ENCODE data around the gene PUS3.
A peak's percentile ranks its signal among the peaks of the same experiment; 100 is the strongest.

PUS3 gene

GRCh38 chr11:125902927-125903710 lies at the start of gene PUS3:
Gene PUS3 (minus strand): TSS chr11:125903206. CDS start chr11:125896284, 6,922 bp downstream.
- TF ChIP-seq CTCF (IDR thresholded peaks at IDR 0.05; ENCODE audit: low read depth, low read length) (no peak), POLR2A (IDR thresholded peaks at IDR 0.05; ENCODE audit: extremely low read depth, insufficient read length) (peak; percentile 77), MAX (IDR thresholded peaks at IDR 0.05; ENCODE audit: low read depth, low read length) (peak; percentile 13; the same call in 1 of the 2 replicates)
- peak; percentile 87 for DNase-seq (ENCODE audit: low read depth)
- peak within 1 kb of the TSS; percentile 92 for H3K4me3 ChIP-seq (ENCODE audit: low read depth, low read length)

- no peak for DNase-seq (ENCODE audit: low read depth)
- no peak overlapping the region for H3K4me3 ChIP-seq (ENCODE audit: low read depth, low read length)
- no peak for TF ChIP-seq CTCF (IDR thresholded peaks at IDR 0.05; ENCODE audit: low read depth, low read length)
- no peak for TF ChIP-seq POLR2A (IDR thresholded peaks at IDR 0.05; ENCODE audit: extremely low read depth, insufficient read length)
- TF ChIP-seq MYC (IDR thresholded peaks at IDR 0.05; ENCODE audit: low read depth, low read length) = no peak
- TF ChIP-seq MAX (IDR thresholded peaks at IDR 0.05; ENCODE audit: low read depth, low read length) = no peak
These were observed 49.6 kb upstream of the PUS3 start for GRCh38 chr11:125952559-125952958.

- no peak overlapping the region for H3K4me3 ChIP-seq (ENCODE audit: low read depth, low read length)
- DNase-seq (ENCODE audit: low read depth) = no peak
- TF ChIP-seq MYC (IDR thresholded peaks at IDR 0.05; ENCODE audit: low read depth, low read length) (no peak), MAX (IDR thresholded peaks at IDR 0.05; ENCODE audit: low read depth, low read length) (no peak), POLR2A (IDR thresholded peaks at IDR 0.05; ENCODE audit: extremely low read depth, insufficient read length) (no peak), CTCF (IDR thresholded peaks at IDR 0.05; ENCODE audit: low read depth, low read length) (no peak)
These were observed 48.7 kb upstream of the PUS3 start for GRCh38 chr11:125951731-125952130.

- DNase-seq (ENCODE audit: low read depth) = no peak
- TF ChIP-seq POLR2A (IDR thresholded peaks at IDR 0.05; ENCODE audit: extremely low read depth, insufficient read length) (no peak), MYC (IDR thresholded peaks at IDR 0.05; ENCODE audit: low read depth, low read length) (no peak), CTCF (IDR thresholded peaks at IDR 0.05; ENCODE audit: low read depth, low read length) (no peak), MAX (IDR thresholded peaks at IDR 0.05; ENCODE audit: low read depth, low read length) (no peak)
These were observed 48.0 kb upstream of the PUS3 start for GRCh38 chr11:125950696-125951651.

GRCh38 chr11:125950178-125950490 lies 47.1 kb upstream of the PUS3 start:
- no peak for TF ChIP-seq MYC (IDR thresholded peaks at IDR 0.05; ENCODE audit: low read depth, low read length)
- no peak for TF ChIP-seq CTCF (IDR thresholded peaks at IDR 0.05; ENCODE audit: low read depth, low read length)
- no peak for TF ChIP-seq POLR2A (IDR thresholded peaks at IDR 0.05; ENCODE audit: extremely low read depth, insufficient read length)
- TF ChIP-seq MAX (IDR thresholded peaks at IDR 0.05; ENCODE audit: low read depth, low read length) = no peak
- DNase-seq (ENCODE audit: low read depth) = no peak

More at GRCh38 chr11:125950696-125951651, 48.0 kb upstream of the PUS3 start:
- no peak overlapping the region for H3K4me3 ChIP-seq (ENCODE audit: low read depth, low read length)

More at GRCh38 chr11:125950178-125950490, 47.1 kb upstream of the PUS3 start:
- H3K4me3 ChIP-seq (ENCODE audit: low read depth, low read length) = no peak overlapping the region

Data from NB4 (cell line).